ENCODE measurements around the gene ST3GAL5.

Gene ST3GAL5

DNA sequence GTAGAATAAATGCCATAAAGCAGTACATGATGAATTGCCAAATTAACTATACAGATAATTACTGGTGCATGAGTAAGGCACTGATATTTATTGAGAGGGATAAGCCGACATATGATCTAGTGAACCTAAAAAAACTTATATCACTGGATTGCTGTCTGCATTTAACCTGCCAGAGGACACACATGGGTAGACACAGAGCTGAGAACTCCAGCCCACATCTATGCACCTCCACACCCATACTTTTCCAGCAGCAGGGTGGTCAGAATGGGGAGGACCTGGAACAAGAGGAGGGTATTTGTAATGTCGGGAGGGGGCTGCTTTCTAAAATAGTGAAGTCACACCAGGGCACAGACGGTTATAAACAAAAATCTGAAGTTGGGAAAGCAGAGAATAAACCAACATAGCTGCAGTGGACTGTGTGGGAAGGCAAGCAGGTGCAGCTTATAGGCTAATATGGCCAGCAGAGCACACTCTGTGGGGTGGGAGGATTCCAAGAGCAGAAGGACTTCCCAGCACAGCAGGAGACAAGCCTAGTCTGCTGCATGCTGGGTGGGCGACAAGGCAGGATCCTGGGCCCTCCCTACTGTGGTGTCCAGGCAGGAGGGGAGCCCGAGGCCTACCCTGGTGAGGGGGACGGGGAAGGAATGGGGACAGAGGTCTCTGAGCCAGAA is 17.2 kb downstream of the ST3GAL5 start:
- H3K9ac ChIP-seq: no peak overlapping the region

DNA sequence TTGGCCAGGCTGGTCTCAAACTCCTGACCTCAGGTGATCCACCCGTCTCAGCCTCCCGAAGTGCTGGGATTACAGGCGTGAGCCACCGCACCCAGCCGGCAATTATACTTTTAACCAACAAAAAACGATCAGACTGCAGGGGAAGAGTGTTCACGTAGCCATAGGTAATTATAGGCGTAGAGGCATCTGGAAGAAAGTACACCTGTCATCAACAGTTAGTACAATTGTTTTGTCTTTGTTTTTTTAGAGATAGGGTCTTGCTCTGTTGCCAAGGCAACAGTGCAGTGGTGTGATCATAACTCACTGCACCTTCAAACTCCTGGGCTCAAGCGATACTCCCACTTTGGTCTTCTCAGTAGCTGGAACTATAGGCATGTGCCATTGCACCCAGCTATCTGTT is 20.0 kb downstream of the ST3GAL5 start:
- H3K27me3 ChIP-seq: no peaks in the 10 kb centered on the region
- H3K4me1 ChIP-seq: 0 out of 2 replicates have a peak, but pooled peaks cover 6% of the 10 kb centered on the region
- H3K4me3 ChIP-seq: no peak overlapping the region
- H3K36me3 ChIP-seq: no peaks in the 10 kb centered on the region
- no peak for TF ChIP-seq Cebpa-rat (IDR thresholded peaks at IDR 0.05)
- H3K27ac ChIP-seq: no peak overlapping the region
- no peaks in the 10 kb centered on the region for H4K20me1 ChIP-seq
- H3K9ac ChIP-seq: no peak overlapping the region
- no peak overlapping the region for H3K4me2 ChIP-seq
- no peaks in the 10 kb centered on the region for H3K9me3 ChIP-seq

More for the DNA sequence above, 17.2 kb downstream of the ST3GAL5 start:
- no peaks in the 10 kb centered on the region for H3K27me3 ChIP-seq
- no peak overlapping the region for H3K4me2 ChIP-seq
- no peak overlapping the region for H3K4me3 ChIP-seq
- peaks cover 12% of the 10 kb centered on the region; the same call in 1 of the 2 replicates for H3K4me1 ChIP-seq
- no peaks in the 10 kb centered on the region for H3K36me3 ChIP-seq
- no peak for TF ChIP-seq Cebpa-rat (IDR thresholded peaks at IDR 0.05)
- no peaks in the 10 kb centered on the region for H3K9me3 ChIP-seq
- no peaks in the 10 kb centered on the region for H4K20me1 ChIP-seq
- H3K27ac ChIP-seq: no peak overlapping the region

DNA sequence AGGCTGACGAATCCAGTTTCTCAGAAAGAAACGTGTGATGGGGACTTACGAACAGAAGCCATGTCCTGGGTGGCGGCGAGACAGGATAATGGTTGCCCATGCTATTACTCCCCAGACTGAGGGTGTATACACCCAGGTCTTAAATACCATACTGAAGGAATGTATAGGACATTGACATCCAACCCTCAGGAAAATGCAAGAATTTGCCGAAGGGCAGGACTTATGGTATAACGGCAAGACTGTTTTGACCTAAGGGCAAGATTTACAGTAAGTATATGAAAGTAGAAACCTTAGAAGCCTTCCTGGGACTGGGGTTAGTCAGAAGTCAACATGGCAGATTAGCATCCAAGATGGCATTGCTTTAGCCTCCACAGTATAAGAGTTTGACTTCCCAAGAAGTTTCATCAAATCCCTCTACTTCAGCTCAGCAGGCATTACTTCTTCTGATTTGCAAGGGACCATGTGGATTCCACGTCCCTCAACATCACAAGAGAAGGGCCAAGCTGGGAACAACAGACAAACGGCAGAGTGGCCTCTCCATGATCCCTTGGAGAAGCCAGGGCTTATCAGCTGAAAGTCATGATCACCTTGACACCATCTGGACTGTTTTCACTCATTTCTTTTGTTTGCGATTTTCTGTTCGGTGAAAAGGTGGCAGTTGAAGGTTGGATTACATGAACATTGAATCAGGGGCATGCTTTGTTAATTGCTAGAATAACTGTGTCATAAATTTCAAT is 21.1 kb downstream of the ST3GAL5 start:
- no peak overlapping the region for H3K9ac ChIP-seq
- no peak overlapping the region for H3K4me2 ChIP-seq
- H3K36me3 ChIP-seq: peaks cover 5% of the 10 kb centered on the region; the same call in 1 of the 2 replicates
- TF ChIP-seq Cebpa-rat (IDR thresholded peaks at IDR 0.05): no peak
- no peak overlapping the region for H3K27ac ChIP-seq
- no peaks in the 10 kb centered on the region for H3K27me3 ChIP-seq
- H3K9me3 ChIP-seq: no peaks in the 10 kb centered on the region
- H3K4me1 ChIP-seq: 0 out of 2 replicates have a peak, but pooled peaks cover 6% of the 10 kb centered on the region
- no peak overlapping the region for H3K4me3 ChIP-seq
- no peaks in the 10 kb centered on the region for H4K20me1 ChIP-seq

DNA sequence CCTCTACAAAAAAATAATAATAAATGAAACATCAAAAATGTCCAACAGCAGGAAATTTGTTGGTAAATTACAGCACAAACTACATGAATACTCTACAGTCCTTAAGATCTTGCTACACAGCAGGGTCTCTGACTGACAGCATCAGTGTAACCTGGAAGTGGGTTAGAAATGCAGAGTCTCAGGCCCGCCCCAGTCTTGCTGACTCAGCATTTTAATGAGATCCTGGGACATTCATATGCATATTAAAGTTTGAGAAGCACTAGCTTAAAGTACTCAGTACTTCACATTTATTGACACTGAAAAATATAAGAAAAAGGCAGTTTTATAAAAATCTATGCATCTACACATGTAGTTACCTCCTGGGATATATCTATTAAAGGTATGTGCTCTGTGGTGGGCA is 21.7 kb downstream of the ST3GAL5 start:
- Histone ChIP-seq H3K27ac (no peak overlapping the region), H3K9me3 (no peaks in the 10 kb centered on the region)
- TF ChIP-seq Cebpa-rat (IDR thresholded peaks at IDR 0.05): no peak

DNA sequence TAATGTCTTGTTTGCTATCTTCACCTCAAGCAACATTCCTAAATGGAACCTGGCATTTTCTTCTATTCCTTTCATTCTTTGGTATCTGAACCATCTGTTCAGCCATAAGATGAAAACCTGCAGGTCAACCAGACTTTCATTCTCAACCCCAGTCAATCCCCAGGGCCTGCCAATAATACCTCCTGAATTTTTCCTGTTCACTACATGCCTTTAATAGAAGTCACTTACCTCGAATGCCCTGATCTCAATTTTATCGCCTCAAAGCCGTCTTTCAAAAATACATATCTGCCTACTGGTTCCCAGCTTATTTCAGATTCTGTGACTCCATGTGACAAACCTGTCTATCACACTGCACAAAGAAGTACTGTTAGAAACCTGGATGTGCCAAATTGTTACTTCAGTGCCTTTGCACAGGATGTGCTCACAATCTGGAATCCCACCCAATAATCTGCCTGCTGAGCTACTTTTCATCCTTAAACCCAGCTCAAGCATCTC is 22.6 kb downstream of the ST3GAL5 start:
- no peak for TF ChIP-seq Cebpa-rat (IDR thresholded peaks at IDR 0.05)
- Histone ChIP-seq H3K4me3 (no peak overlapping the region), H3K27ac (no peak overlapping the region), H3K9ac (no peak overlapping the region), H4K20me1 (no peaks in the 10 kb centered on the region), H3K4me1 (0 out of 2 replicates have a peak, but pooled peaks cover 6% of the 10 kb centered on the region), H3K27me3 (no peaks in the 10 kb centered on the region), H3K9me3 (no peaks in the 10 kb centered on the region), H3K36me3 (peaks cover 5% of the 10 kb centered on the region; the same call in 1 of the 2 replicates), H3K4me2 (no peak overlapping the region)

More for the DNA sequence above, 21.7 kb downstream of the ST3GAL5 start:
- Histone ChIP-seq H3K4me3 (no peak overlapping the region), H3K36me3 (peaks cover 5% of the 10 kb centered on the region; the same call in 1 of the 2 replicates), H3K4me1 (0 out of 2 replicates have a peak, but pooled peaks cover 6% of the 10 kb centered on the region), H4K20me1 (no peaks in the 10 kb centered on the region), H3K4me2 (no peak overlapping the region), H3K27me3 (no peaks in the 10 kb centered on the region), H3K9ac (no peak overlapping the region)

DNA sequence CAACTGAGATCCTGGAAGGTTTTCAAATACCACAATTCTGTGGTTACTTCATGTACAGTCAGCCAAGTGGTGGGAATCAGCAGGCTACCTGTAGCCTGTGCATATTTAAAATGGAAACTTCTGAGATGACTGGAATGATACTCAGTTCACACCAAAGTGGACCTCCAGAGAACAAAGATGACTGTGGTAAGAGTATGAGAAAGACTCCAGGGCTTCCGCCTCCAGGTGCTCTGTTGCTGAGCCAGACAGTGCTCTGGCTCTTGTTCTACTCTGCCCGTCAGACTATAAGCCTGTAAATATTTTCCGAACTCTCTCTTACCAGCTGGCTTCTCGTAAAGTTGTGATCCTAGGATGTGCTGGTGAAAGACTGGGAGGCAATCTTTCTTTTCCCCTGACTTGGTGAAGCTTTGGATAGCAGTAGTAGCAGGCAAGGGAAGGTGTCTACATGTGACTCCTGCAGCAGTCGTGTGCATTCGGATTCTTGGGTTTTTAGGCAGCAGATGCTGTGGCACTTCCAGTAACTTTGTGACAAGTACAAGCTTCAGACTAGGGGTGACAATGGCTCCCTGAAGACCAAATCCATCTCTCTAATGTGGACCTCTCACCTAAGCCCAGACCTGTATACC is 23.1 kb downstream of the ST3GAL5 start:
- H3K4me3 ChIP-seq: no peak overlapping the region
- peaks cover 5% of the 10 kb centered on the region; the same call in 1 of the 2 replicates for H3K36me3 ChIP-seq
- no peak overlapping the region for H3K4me2 ChIP-seq
- H3K4me1 ChIP-seq: 0 out of 2 replicates have a peak, but pooled peaks cover 6% of the 10 kb centered on the region
- no peak for TF ChIP-seq Cebpa-rat (IDR thresholded peaks at IDR 0.05)
- H3K27me3 ChIP-seq: no peaks in the 10 kb centered on the region
- no peaks in the 10 kb centered on the region for H3K9me3 ChIP-seq
- H4K20me1 ChIP-seq: no peaks in the 10 kb centered on the region
- no peak overlapping the region for H3K27ac ChIP-seq
- H3K9ac ChIP-seq: no peak overlapping the region

DNA sequence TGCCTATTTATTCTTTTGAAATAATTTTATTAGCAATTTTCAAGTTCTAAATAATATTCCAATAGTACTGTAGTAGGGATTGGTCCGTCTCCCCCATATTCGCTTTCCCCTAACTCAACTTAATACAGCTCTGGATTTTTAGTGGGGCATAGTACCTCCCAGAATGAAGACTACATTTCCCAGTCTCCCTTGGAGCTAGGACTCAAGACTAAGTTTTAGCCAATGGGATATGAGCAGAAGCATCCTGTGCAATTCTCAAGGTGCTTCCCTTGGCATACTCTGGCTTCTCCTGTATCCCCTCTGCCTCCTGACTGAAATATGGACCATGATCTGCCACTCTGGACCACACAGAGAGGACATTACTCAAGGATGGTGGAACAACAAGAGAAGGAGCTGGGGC is 24.1 kb downstream of the ST3GAL5 start:
- no peak overlapping the region for H3K4me2 ChIP-seq
- no peaks in the 10 kb centered on the region for H3K9me3 ChIP-seq
- peaks cover 5% of the 10 kb centered on the region; the same call in 1 of the 2 replicates for H3K36me3 ChIP-seq
- H3K4me3 ChIP-seq: no peak overlapping the region
- H3K4me1 ChIP-seq: 0 out of 2 replicates have a peak, but pooled peaks cover 4% of the 10 kb centered on the region
- H3K27me3 ChIP-seq: no peaks in the 10 kb centered on the region
- TF ChIP-seq Cebpa-rat (IDR thresholded peaks at IDR 0.05): no peak
- no peak overlapping the region for H3K9ac ChIP-seq
- H3K27ac ChIP-seq: no peak overlapping the region
- no peaks in the 10 kb centered on the region for H4K20me1 ChIP-seq

DNA sequence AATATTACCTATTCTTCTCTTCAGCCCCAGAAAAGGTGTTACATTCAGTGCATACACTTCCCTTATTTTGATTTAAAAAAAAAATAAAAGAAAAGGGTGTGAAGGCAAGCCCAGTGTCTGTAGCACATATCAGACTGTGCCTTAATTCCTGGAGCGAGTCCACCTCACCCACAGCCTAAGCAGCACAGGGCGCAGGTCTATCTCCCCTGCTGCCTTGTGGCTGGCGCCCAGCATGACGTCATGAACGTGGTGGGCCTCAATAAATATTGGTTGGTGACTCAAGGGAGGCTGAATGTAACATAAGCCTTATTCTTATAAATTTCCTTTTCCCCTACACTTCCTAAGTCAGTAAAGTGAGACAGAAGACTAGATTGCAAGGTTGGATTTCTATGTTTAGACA is 26.4 kb downstream of the ST3GAL5 start:
- Histone ChIP-seq H3K27me3 (no peaks in the 10 kb centered on the region), H3K4me3 (no peak overlapping the region), H4K20me1 (no peaks in the 10 kb centered on the region), H3K9me3 (no peaks in the 10 kb centered on the region), H3K36me3 (peaks cover 19% of the 10 kb centered on the region; the same call in 1 of the 2 replicates), H3K27ac (no peak overlapping the region), H3K4me1 (no peaks in the 10 kb centered on the region), H3K4me2 (no peak overlapping the region), H3K9ac (no peak overlapping the region)
- no peak for TF ChIP-seq Cebpa-rat (IDR thresholded peaks at IDR 0.05)

DNA sequence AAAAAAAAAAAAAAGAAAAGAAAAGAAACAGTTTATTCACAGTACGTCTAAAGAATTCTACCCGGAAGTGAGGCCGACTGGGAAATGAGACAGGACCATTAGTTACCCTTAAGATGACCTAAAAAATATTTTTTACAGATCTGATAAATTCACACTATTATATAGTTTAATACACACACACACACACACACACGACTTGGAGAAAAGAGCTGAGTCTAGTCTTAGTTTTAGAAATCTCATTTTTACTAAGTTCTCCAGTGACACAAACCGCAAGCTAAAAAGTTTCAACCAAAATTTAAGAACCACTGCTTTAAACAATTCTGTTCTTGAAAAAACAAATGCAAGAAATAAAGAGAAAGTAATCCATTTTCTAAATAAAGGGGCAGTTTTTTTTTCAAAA is 27.1 kb downstream of the ST3GAL5 start:
- no peak overlapping the region for H3K9ac ChIP-seq
- H3K27ac ChIP-seq: no peak overlapping the region
- H3K4me2 ChIP-seq: no peak overlapping the region
- no peaks in the 10 kb centered on the region for H4K20me1 ChIP-seq
- H3K4me1 ChIP-seq: no peaks in the 10 kb centered on the region
- H3K9me3 ChIP-seq: no peaks in the 10 kb centered on the region
- no peak overlapping the region for H3K4me3 ChIP-seq
- no peak for TF ChIP-seq Cebpa-rat (IDR thresholded peaks at IDR 0.05)
- H3K27me3 ChIP-seq: no peaks in the 10 kb centered on the region
- H3K36me3 ChIP-seq: peaks cover 21% of the 10 kb centered on the region

Measured in BLaER1 (cell line).